H1 (cell line): ENCODE data around the gene PTPN13. TPM values are rescaled to one million over a fixed set of nuclear protein-coding genes. Genes with fewer than 3 reads are reported as not detected.
A peak's percentile ranks its signal among the peaks of the same experiment; 100 is the strongest.

Source experiments
- CTCF ChIP-seq, 3 experiments: IDR thresholded peaks; 1 replicate in 2 of 3; 2 replicates in 1 of 3; pipeline versions ENCODE4 v1.5.1 to v1.6.1; 2011; ENCODE audit warnings: low read length in 3 of 3, mild to moderate bottlenecking in 3 of 3, inconsistent platforms in 2 of 3, low read depth in 1 of 3, moderate library complexity in 1 of 3; ENCODE audit not compliant: insufficient read depth in 1 of 3; ENCODE audit errors: control extremely low read depth in 1 of 3
- SIN3A ChIP-seq, 2 experiments: IDR thresholded peaks in 1 of 2; conservative IDR thresholded peaks in 1 of 2; 2 replicates each; pipeline ENCODE4 v1.6.1; 2011 to 2012; ENCODE audit warnings: low read length in 2 of 2, improper control_type of control experiment in 1 of 2, low read depth in 1 of 2, mild to moderate bottlenecking in 1 of 2
- SP4 ChIP-seq: IDR thresholded peaks from 2 replicates; pipeline ENCODE4 v1.6.1; 2012; ENCODE audit warnings: low read length, inconsistent platforms
- TEAD4 ChIP-seq: IDR thresholded peaks from 2 replicates; pipeline ENCODE4 v1.6.1; 2012; ENCODE audit warnings: low read depth, low read length, inconsistent platforms, mixed read lengths
- polyA plus RNA-seq, 7 experiments: library from polyadenylated mRNA; depleted of rRNA in 3 of 7; stranded (reverse) in 5 of 7; unstranded in 2 of 7; fragments of >200 nt in 5 of 7; fragments of 200-250 nt in 2 of 7; gene quantifications; 1 replicate in 5 of 7; 2 replicates in 1 of 7; 4 replicates in 1 of 7; pipeline versions ENCODE4 v1.2.1 to v1.2.3, GENCODE V29; 2011 to 2013; ENCODE audit warnings: missing spikeins in 2 of 7, mixed read lengths in 2 of 7
- total RNA-seq: library from RNA; stranded (reverse); fragmentation: NEBNext Ultra II Directional; extraction: Animal tissue kit (Norgen Biotek cat#: 25700); gene quantifications from 2 replicates; pipeline ENCODE4 v1.2.1, GENCODE V29; 2021

The PTPN13 gene
- total and polyA plus RNA-seq, 2 of the 8 experiments (the other 6 are each of a cell fraction or from before 2014, with no cell fraction given): 12.7 to 57.9 TPM

GRCh38 chr4:86791126-86791525 lies 197.0 kb downstream of the PTPN13 start (continued):
- TF ChIP-seq CTCF (IDR thresholded peaks at IDR 0.05; ENCODE audit: control extremely low read depth in 1 of 3, insufficient read depth in 1 of 3, low read depth in 1 of 3, low read length in 3 of 3) (peak in 2 of 3 experiments; percentile 42 to 44; a peak in 3 of 4 replicates), SP4 (no peak), SIN3A (conservative IDR thresholded peaks at IDR 0.05 in 1 of 2, IDR thresholded peaks at IDR 0.05 in 1 of 2; ENCODE audit: low read depth in 1 of 2, low read length in 2 of 2) (no peak), TEAD4 (0 out of 2 replicates have a peak, but pooled peaks have one; percentile 13)
